NCI-H128 (cell line): ENCODE measurements around the gene ADRA2C.
"Not testable (repeated sequence)": the region's sequence is repeated elsewhere in the genome, so short reads cannot be mapped to it uniquely, and the experiment has no call there.

Source experiments
- DNase-seq: peaks from one replicate; lab custom pipeline; 2025; ENCODE audit not compliant: unreplicated experiment; lab: John Stamatoyannopoulos, UW

The ADRA2C gene

DNA sequence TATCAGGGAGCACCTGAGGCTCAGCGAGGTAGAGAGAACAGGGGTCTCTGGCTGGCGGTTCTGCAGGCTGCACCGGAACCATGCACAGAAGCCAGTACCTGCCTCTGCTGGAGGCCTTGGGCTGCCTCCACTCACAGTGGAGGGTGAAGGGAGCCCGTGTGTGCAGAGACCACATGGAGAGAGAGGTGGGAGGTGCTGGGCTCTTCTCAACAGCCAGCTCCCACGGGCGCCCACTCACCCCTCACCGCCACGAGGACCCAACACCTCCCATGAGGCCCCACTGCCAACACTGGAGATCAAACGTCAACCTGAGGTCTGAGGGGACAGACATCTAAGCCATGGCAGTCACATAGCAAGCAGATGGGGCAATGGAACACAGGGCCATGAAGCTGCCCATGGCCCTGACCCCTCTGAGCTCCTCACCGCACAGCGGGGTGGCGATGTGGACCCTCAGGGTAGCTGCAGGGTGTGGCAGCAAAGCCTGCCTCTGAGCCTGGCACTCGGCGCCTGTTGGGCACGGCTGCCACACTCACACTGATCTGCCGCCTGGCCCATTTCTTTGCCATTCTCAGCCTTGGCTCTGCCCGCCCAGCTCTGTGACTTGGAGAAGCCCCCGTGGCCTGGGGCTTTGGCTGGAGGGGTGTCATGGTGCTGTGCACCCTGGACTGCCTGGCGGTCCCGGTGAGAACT, 44.8 kb downstream of the ADRA2C start:
- no peak for DNase-seq

DNA sequence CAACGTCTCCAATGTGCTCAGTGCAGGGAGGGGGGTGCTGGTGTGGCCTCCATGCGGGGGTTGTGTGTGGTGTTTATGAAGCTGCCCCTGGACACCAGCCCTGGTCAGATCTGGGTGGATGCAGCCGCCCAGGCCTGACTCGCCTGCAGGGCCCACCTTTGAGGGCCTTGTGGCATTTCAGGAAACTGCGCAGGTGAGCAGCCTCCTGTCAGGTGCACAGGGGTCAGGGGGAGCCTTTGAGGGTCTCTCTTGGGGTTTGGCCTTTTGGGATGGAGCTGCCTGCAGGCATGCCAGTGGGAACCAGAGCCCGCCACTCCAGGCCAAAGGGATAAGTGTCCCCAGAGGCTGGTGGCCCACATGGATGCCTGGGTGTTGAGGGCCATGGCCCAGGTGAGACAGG, 45.4 kb downstream of the ADRA2C start:
- DNase-seq, result no peak

DNA sequence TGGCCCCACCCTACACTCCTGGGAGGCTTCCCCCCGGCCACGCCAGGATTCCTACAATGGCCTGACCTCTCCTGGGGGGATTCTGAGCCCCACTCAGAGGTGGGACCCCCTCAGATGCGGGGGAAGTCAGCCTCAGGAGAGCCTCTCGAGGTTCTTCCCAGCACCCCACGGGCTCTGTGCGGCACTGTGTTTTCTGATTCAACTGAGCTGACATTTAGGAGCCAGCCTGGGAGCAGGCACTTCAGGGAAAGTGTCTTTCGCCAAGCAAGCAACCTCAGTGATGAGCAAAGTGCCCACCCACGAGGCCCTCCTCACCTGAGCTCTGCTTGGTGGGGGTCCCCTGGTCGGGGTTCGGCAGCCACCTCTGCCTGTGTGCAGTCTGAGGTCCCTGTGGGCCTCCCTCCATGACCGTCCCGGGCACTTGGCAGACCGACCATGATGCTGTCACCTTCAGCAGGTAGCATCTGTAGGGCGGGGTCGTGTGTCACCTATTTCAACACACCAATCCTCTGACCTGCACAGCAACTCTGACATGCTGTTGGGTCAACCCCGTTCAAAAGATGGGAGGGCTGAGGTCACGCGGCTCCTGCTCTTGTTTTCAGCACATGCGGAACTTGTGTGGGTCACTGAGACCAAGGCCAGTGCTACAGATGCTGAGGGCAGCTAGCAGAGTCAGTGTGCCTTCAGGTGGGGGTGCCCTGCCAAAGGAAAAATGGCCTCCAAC, 46.2 kb downstream of the ADRA2C start:
- no peak for DNase-seq

DNA sequence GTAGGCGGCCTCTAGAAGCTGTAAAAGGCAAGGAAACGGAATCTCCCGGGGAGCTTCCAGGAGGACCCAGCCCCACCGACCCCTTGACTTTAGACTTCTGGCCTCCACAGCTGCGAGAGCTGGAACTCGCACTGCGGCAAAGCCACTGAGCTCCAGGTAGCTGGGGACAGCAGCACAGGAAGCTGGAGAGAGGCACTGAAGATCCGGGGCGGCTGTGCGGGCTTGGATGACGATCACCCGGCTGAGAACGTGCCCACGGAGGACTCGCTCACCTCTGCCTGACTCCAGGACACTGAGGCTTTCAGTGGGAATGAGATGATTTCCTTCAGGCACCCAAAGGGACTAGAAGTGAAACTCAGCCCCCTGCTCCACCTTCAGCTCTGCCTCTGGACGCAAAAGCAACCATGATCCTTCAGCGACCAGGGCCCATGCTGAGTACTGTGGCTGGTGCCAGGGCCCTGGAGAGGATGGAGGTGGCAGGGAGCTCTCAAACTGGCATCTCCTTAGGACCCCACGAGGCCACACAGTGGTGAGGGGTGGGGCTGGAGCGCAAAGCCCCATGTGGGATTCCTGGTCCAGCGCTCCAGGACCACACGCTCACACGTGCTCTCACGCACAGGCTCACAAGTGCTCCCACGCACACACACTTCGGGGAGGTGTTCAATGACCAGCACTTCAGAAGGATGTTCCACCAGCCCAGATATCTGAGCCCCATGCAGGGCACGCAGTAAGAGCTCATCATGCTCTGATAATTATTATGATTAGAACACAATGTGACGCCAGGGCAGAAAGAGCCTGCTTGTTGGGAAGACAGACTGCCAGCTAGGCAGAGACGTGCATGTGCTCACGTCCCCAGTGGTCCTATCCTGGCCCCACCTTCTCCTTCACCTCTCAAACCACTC, 47.2 kb downstream of the ADRA2C start:
- DNase-seq, result no peak

DNA sequence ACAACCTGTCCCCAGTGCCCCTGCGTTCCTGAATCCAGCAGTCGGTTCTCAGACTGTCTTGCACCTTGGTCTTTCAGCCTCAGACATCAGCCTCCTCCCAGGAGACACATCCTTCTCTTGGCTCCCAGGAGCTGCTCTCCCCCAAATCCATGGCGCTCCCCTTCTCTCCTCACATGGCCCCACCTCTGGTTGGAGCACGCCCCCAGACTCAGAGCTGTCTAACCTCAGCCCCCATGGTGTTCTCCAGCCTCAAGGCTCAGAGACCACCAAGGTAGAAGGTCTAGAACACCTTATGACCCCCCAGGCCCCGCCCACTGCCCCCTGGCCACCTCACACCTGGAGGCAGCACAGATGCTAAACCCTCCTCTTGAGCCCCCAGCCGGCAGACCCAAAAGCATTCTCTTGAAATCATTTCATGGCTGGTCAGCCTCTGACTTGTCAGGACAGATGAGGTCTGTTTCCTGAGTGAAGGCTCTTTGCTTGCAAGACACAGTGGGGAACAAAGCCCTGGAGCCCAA, 47.9 kb downstream of the ADRA2C start:
- DNase-seq, result no peak

DNA sequence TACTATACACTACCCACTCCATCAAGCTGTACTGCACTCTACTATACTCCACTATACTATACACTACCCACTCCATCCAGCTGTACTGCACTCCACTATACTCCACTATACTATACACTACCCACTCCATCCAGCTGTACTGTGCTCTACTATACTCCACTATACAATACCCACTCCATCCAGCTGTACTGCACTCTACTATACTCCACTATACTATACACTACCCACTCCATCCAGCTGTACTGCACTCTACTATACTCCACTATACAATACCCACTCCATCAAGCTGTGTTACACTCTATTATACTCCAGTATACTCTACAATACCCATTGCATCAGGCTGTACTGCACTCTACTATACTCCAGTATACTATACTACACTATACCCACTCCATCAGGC, 48.7 kb downstream of the ADRA2C start:
- DNase-seq, result not testable (repeated sequence)

DNA sequence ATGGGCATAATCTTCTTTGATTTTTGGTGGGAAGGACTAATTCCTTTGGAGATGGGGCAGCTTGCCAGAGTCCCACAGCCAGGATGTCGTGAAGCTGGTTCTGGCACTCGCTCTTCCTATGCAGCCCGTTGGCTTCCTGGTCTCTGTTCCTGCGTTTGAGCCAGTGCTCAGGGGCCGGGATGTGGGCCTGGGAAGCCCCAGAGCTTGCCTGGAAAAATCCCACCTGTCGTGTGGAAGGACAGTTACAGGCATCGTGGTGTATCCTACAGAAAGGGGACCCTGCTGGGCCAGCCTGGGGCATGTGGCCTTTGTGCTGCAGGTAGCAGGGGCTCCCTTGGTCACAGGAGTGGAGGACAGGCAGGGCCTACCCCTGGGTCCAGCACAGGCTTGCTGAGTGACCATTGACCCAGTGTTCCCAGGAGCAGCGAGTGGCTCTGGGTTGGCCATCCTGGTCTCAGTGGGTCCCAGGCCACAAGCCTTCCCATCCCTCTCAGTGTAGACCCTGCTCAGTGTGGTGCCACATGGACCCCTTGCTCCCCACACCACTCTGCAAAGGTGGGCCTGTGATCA, 50.2 kb downstream of the ADRA2C start:
- DNase-seq, result no peak

DNA sequence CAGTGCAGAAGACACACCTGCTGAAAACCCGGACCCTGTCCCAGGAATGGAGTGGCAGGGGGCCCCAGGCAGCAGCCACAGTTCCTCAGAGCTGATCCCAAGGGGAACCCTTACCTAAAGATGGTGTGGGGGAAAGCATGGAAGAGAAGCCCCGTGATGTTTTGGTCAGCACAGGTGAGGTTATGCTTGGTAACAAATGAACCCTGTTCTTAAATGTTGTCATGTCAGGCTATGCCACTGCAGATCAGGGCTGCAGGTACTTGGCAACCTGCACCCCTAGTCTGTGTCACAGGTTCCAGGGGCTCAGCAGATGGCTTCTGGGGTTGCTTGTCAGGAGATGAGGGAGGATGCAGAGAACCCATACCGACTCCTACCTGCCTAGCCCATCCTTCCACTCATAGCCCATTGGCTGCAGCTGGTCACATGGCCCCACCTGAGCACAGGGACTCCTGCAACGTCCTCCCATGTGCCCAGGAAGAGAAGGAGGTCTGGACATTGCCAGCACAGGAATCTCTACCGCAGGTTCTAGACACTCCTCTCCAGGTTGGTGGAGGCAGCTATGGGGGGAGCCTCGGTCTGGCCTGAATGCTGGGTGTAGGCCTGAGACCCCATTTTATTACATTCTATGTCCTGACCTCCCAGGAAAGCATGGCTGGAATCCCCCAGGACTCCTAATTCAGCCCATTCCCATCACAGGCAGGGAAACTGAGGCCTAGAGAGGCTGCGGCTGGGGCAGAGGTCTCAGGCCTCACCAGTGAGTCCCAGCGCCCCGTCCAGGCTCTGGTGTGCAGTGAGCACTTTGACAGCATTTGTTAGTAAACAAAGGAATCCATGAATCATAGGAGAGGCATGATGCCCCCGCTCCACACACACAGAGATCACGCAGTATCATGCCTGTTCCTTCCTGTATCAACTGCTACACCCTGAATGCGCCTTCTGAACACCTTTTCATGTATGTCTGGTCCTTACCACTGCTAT, 51.1 kb downstream of the ADRA2C start:
- no peak for DNase-seq
